ENCODE measurements around the gene LRRC72. TPM values are rescaled to one million over a fixed set of nuclear protein-coding genes. Genes with fewer than 3 reads are reported as not detected.

The LRRC72 gene
- total RNA-seq, 2 donors from 2014 or later: not detected

GRCh38 chr7:16491148-16491547, 35.5 kb upstream of the LRRC72 start:
- Histone ChIP-seq H3K36me3 (replicated peaks in 1 of 2; ENCODE audit: insufficient read depth in 1 of 2, low read depth in 2 of 2) (no peaks in the 10 kb centered on the region), H3K4me1 (no peaks in the 10 kb centered on the region), H3K27me3 (no peaks in the 10 kb centered on the region), H3K9me3 (no peaks in the 10 kb centered on the region), H3K27ac (no peak overlapping the region), H3K4me3 (no peak overlapping the region)
- no peak for DNase-seq
- no peak for TF ChIP-seq CTCF (IDR thresholded peaks at IDR 0.05)
- TF ChIP-seq POLR2A (IDR thresholded peaks at IDR 0.05): no peak
- ATAC-seq: no peak
- intact Hi-C loops (cut with DNase I): no loop called here
- WGBS, 2 donors: 82 to 86% methylated on average over 2 of the region's 2 CpGs

DNA sequence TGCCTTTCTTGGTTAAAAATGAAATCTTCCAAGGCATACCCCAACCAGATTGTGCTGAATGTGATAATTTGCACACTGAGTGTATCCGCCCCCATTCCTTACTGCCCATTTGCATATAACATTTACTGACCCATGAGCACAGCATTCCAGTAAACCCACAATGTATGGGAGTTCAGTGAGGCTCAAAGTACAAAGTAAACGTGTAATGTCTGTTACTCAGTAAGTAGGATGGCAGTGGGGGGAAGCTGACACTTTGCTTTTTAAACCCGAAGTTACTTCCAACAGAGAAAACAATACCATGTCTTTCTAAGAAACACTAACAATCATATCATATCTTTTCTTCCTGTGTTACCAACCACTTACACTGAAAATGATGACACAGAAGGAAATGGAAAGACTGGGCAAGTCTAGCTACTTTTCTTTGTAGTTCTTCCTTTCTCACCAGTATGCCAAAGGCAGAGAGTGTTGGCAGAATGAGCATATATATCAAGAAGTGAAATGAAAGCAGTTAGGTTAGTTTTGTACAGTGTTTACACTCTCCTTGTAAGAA, 34.0 kb upstream of the LRRC72 start:
- H3K4me3 ChIP-seq: no peak overlapping the region
- H3K27ac ChIP-seq: no peak overlapping the region
- DNase-seq (no peak), ATAC-seq (no peak)
- no peaks in the 10 kb centered on the region for H3K27me3 ChIP-seq
- H3K36me3 ChIP-seq (replicated peaks in 1 of 2; ENCODE audit: insufficient read depth in 1 of 2, low read depth in 2 of 2): no peaks in the 10 kb centered on the region
- intact Hi-C loops (cut with DNase I): no loop called here
- H3K4me1 ChIP-seq: no peaks in the 10 kb centered on the region
- TF ChIP-seq CTCF (IDR thresholded peaks at IDR 0.05) (no peak), POLR2A (IDR thresholded peaks at IDR 0.05) (no peak)
- H3K9me3 ChIP-seq: no peaks in the 10 kb centered on the region
- WGBS, 2 donors: 48 to 60% methylated on average over 3 of the region's 3 CpGs

GRCh38 chr7:16493266-16493665, 33.4 kb upstream of the LRRC72 start:
- Histone ChIP-seq H3K36me3 (replicated peaks in 1 of 2; ENCODE audit: insufficient read depth in 1 of 2, low read depth in 2 of 2) (no peaks in the 10 kb centered on the region), H3K4me1 (no peaks in the 10 kb centered on the region), H3K27me3 (no peaks in the 10 kb centered on the region), H3K9me3 (no peaks in the 10 kb centered on the region), H3K4me3 (no peak overlapping the region), H3K27ac (no peak overlapping the region)
- TF ChIP-seq POLR2A (IDR thresholded peaks at IDR 0.05) (no peak), CTCF (IDR thresholded peaks at IDR 0.05) (no peak)
- DNase-seq (no peak), ATAC-seq (no peak)
- WGBS, 2 donors: 89 to 91% methylated on average over 2 of the region's 2 CpGs
- intact Hi-C loops (cut with DNase I): no loop called here

- intact Hi-C loops (cut with DNase I): no loop called here
- 66 to 69% methylated on average over 2 of the region's 2 CpGs for WGBS, 2 donors
- Histone ChIP-seq H3K4me3 (no peak overlapping the region), H3K27ac (no peak overlapping the region), H3K9me3 (no peaks in the 10 kb centered on the region), H3K4me1 (no peaks in the 10 kb centered on the region), H3K36me3 (replicated peaks in 1 of 2; ENCODE audit: insufficient read depth in 1 of 2, low read depth in 2 of 2) (no peaks in the 10 kb centered on the region), H3K27me3 (no peaks in the 10 kb centered on the region)
- ATAC-seq (no peak), DNase-seq (no peak)
- TF ChIP-seq POLR2A (IDR thresholded peaks at IDR 0.05) (no peak), CTCF (IDR thresholded peaks at IDR 0.05) (no peak)
Measured at GRCh38 chr7:16494551-16494950, 32.1 kb upstream of the LRRC72 start.

DNA sequence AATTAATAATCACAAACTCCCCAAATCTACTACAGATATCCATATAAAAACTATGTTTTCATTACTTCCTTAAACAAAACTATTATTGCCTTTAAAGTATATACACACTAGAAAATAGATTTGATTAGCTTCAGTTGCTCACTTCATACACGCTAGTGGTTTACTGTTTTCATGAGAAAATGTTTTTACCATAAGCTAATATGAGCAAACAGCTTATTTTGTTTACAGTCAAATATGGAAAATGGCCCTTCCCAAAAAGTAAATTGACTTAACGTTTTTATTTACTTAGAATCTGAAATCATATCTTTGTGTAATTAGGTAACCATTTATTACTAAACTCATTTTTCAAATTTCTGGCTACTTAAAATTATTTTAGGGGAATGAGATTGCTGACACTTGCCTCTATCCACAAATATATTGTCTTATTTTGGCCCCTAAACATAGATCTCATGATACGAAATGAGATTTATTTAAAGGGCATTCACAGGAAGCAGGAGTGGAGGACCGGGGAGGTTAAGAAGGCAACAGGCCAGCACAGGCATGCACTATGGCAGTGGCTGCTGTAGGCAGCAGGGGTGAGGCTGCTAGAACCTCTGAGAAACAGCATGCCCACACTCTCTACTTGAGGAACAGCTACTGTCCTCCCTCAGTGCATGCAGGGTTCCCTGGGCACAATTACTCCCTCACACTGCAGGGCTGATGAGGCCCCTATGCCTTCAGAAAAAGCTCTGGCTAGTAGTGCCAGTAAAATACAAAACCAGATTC, 31.5 kb upstream of the LRRC72 start:
- Histone ChIP-seq H3K9me3 (no peaks in the 10 kb centered on the region), H3K4me1 (no peaks in the 10 kb centered on the region), H3K4me3 (no peak overlapping the region), H3K27me3 (no peaks in the 10 kb centered on the region), H3K27ac (no peak overlapping the region), H3K36me3 (replicated peaks in 1 of 2; ENCODE audit: insufficient read depth in 1 of 2, low read depth in 2 of 2) (no peaks in the 10 kb centered on the region)
- no peak for TF ChIP-seq CTCF (IDR thresholded peaks at IDR 0.05)
- no peak for TF ChIP-seq POLR2A (IDR thresholded peaks at IDR 0.05)
- 49 to 50% methylated on average over 4 of the region's 4 CpGs for WGBS, 2 donors
- no peak for DNase-seq
- intact Hi-C loops (cut with DNase I): no loop called here
- ATAC-seq: no peak
